H9 (cell line): Measurements from ENCODE around the gene ALDH1A2. TPM values are rescaled to one million over a fixed set of nuclear protein-coding genes. Genes with fewer than 3 reads are reported as not detected.

Source experiments
- DNase-seq: peaks from one replicate; pipeline ENCODE4 v3.0.0-alpha.2; 2017
- H2AFZ ChIP-seq: one replicate; pipeline ENCODE4 v1.6.1; 2013; ENCODE audit warnings: mild to moderate bottlenecking, low read length, control low read depth, moderate library complexity
- H2AK5ac ChIP-seq: 2 replicates; pipeline ENCODE4 v1.6.1; 2013; ENCODE audit warnings: low read length, control low read depth, mixed read lengths; ENCODE audit not compliant: insufficient read length
- H2BK120ac ChIP-seq: one replicate; pipeline ENCODE4 v1.6.1; 2013; ENCODE audit warnings: low read depth, mild to moderate bottlenecking, low read length, control low read depth, inconsistent platforms; ENCODE audit not compliant: poor library complexity, severe bottlenecking
- H2BK12ac ChIP-seq: 2 replicates; pipeline ENCODE4 v1.6.1; 2013; ENCODE audit warnings: low read length, control low read depth, mixed read lengths, low read depth; ENCODE audit not compliant: insufficient read length
- H2BK15ac ChIP-seq: 2 replicates; pipeline ENCODE4 v1.6.1; 2013; ENCODE audit warnings: low read depth, low read length, control low read depth
- H2BK20ac ChIP-seq: one replicate; pipeline ENCODE4 v1.6.1; 2013; ENCODE audit warnings: low read depth, mild to moderate bottlenecking, low read length, control low read depth, inconsistent platforms; ENCODE audit not compliant: poor library complexity, severe bottlenecking
- H2BK5ac ChIP-seq: 2 replicates; pipeline ENCODE4 v1.6.1; 2013; ENCODE audit warnings: low read length, control low read depth, mixed read lengths; ENCODE audit not compliant: insufficient read length
- H3K14ac ChIP-seq: 2 replicates; pipeline ENCODE4 v1.6.1; 2013; ENCODE audit warnings: low read length, control low read depth; ENCODE audit not compliant: insufficient read depth
- H3K18ac ChIP-seq: 2 replicates; pipeline ENCODE4 v1.6.1; 2013; ENCODE audit warnings: low read depth, mild to moderate bottlenecking, mixed read lengths, low read length, control low read depth; ENCODE audit not compliant: insufficient read length
- H3K23ac ChIP-seq: 2 replicates; pipeline ENCODE4 v1.6.1; 2013; ENCODE audit warnings: low read length, control low read depth, mixed read lengths, low read depth; ENCODE audit not compliant: insufficient read length
- H3K23me2 ChIP-seq: 2 replicates; pipeline ENCODE4 v1.6.1; 2013; ENCODE audit warnings: low read depth, mild to moderate bottlenecking, mixed read lengths, low read length, control low read depth; ENCODE audit not compliant: insufficient read length, poor library complexity, severe bottlenecking
- H3K27ac ChIP-seq: 2 replicates; pipeline ENCODE4 v1.5.1; 2013; ENCODE audit warnings: low read length, control low read depth, mixed read lengths, low read depth; ENCODE audit not compliant: insufficient read length
- H3K27me3 ChIP-seq: 2 replicates; pipeline ENCODE4 v1.6.1; 2013; ENCODE audit warnings: low read length, control low read depth, inconsistent platforms; ENCODE audit not compliant: insufficient read depth
- H3K4ac ChIP-seq: 2 replicates; pipeline ENCODE4 v1.6.1; 2013; ENCODE audit warnings: low read depth, mild to moderate bottlenecking, control low read depth, inconsistent platforms, low read length, moderate library complexity
- H3K4me1 ChIP-seq: 2 replicates; pipeline ENCODE4 v1.6.1; 2013; ENCODE audit warnings: low read length, control low read depth, inconsistent platforms; ENCODE audit not compliant: insufficient read depth
- H3K4me2 ChIP-seq: 2 replicates; pipeline ENCODE4 v1.6.1; 2013; ENCODE audit warnings: low read length, control low read depth, mixed read lengths; ENCODE audit not compliant: insufficient read length, insufficient read depth
- H3K56ac ChIP-seq: 2 replicates; pipeline ENCODE4 v1.6.1; 2013; ENCODE audit warnings: low read depth, mild to moderate bottlenecking, mixed read lengths, low read length, control low read depth; ENCODE audit not compliant: insufficient read length
- H3K79me1 ChIP-seq: 2 replicates; pipeline ENCODE4 v1.6.1; 2013; ENCODE audit warnings: low read depth, mild to moderate bottlenecking, moderate library complexity, low read length, control low read depth, inconsistent platforms; ENCODE audit not compliant: insufficient read depth, poor library complexity, severe bottlenecking
- H3K79me2 ChIP-seq: 2 replicates; pipeline ENCODE4 v1.6.1; 2013; ENCODE audit warnings: low read length, control low read depth, inconsistent platforms; ENCODE audit not compliant: insufficient read depth
- H3K9ac ChIP-seq: 2 replicates; pipeline ENCODE4 v1.6.1; 2013; ENCODE audit warnings: low read length, control low read depth, mixed read lengths; ENCODE audit not compliant: insufficient read length; ENCODE audit errors: extremely low read depth
- H3K9me3 ChIP-seq: one replicate; pipeline ENCODE4 v1.6.1; 2013; ENCODE audit warnings: low read depth, low read length, inconsistent platforms; ENCODE audit not compliant: control insufficient read depth
- H3T11ph ChIP-seq: one replicate; pipeline ENCODE4 v1.6.1; 2013; ENCODE audit warnings: mild to moderate bottlenecking, low read length, control low read depth, inconsistent platforms
- H4K20me1 ChIP-seq: one replicate; pipeline ENCODE4 v1.6.1; 2013; ENCODE audit not compliant: control insufficient read depth, insufficient read length, insufficient read depth
- H4K5ac ChIP-seq: 2 replicates; pipeline ENCODE4 v1.6.1; 2013; ENCODE audit warnings: low read depth, mild to moderate bottlenecking, mixed read lengths, low read length, control low read depth; ENCODE audit not compliant: insufficient read length
- H4K8ac ChIP-seq: replicated peaks from 2 replicates; pipeline ENCODE4 v1.6.1; 2013; ENCODE audit warnings: low read length, control low read depth, mixed read lengths, low read depth; ENCODE audit not compliant: insufficient read length
- H4K91ac ChIP-seq: 2 replicates; pipeline ENCODE4 v1.6.1; 2013; ENCODE audit warnings: low read depth, mild to moderate bottlenecking, moderate library complexity, mixed read lengths, low read length, control low read depth; ENCODE audit not compliant: insufficient read length
- H3K27ac Mint-ChIP-seq, 3 experiments: 2 replicates in 2 of 3; 3 replicates in 1 of 3; pipeline ENCODE4 v1.8.0; 2020 to 2021; ENCODE audit warnings: mixed read lengths in 3 of 3, mild to moderate bottlenecking in 1 of 3, moderate library complexity in 1 of 3
- H3K27me3 Mint-ChIP-seq: 2 replicates; pipeline ENCODE4 v1.8.0; 2021; ENCODE audit warnings: low read depth, mild to moderate bottlenecking, moderate library complexity, mixed read lengths
- H3K36me3 Mint-ChIP-seq, 3 experiments: 2 replicates in 2 of 3; 3 replicates in 1 of 3; pipeline ENCODE4 v1.8.0; 2020 to 2021; ENCODE audit warnings: low read depth in 3 of 3, mixed read lengths in 3 of 3; ENCODE audit not compliant: insufficient read depth in 1 of 3
- H3K4me1 Mint-ChIP-seq, 2 experiments: 2 replicates each; pipeline ENCODE4 v1.8.0; 2020; ENCODE audit warnings: mixed read lengths in 2 of 2
- H3K4me3 Mint-ChIP-seq, 2 experiments: 2 replicates in 1 of 2; 3 replicates in 1 of 2; pipeline ENCODE4 v1.8.0; 2020 to 2021; ENCODE audit warnings: mild to moderate bottlenecking in 2 of 2, mixed read lengths in 2 of 2, moderate library complexity in 1 of 2
- H3K9me3 Mint-ChIP-seq, 2 experiments: 2 replicates in 1 of 2; 3 replicates in 1 of 2; pipeline ENCODE4 v1.8.0; 2020; ENCODE audit warnings: mild to moderate bottlenecking in 2 of 2, mixed read lengths in 2 of 2, moderate library complexity in 1 of 2
- CTCF ChIP-seq: fragments of 200-600 bp; sonication (generic); conservative IDR thresholded peaks from 3 replicates; pipeline ENCODE4 v1.8.0; 2021; ENCODE audit warnings: antibody characterized with exemption, mild to moderate bottlenecking
- WGBS: extraction: QIAGEN DNeasy Blood & Tissue Kit; methylation state at CpG from one replicate; pipeline ENCODE4 v1.1.7; 2013; ENCODE audit warnings: missing lambda C conversion rate, low lambda C conversion rate, mixed read lengths; ENCODE audit not compliant: insufficient read length; ENCODE audit errors: extremely low coverage; 5-methylcytosine and 5-hydroxymethylcytosine counted together
- total RNA-seq: library from RNA; stranded (reverse); gene quantifications from 2 replicates; pipeline ENCODE4 v1.2.1, GENCODE V29; 2021

ALDH1A2 gene
- total RNA-seq, 1 experiment from 2014 or later, result 0.72 TPM

GRCh38 chr15:58108117-58108516, 42.6 kb upstream of the ALDH1A2 start:
- H3K4me2 ChIP-seq, result no peak overlapping the region
- no peak overlapping the region for H4K5ac ChIP-seq
- H3K23me2 ChIP-seq, result no peaks in the 10 kb centered on the region
- H2BK15ac ChIP-seq, result no peak overlapping the region
- H3K18ac ChIP-seq, result no peak overlapping the region
- no peak for TF ChIP-seq CTCF
- H2BK5ac ChIP-seq, result no peak overlapping the region
- no peak overlapping the region for H3K4ac ChIP-seq
- H2BK120ac ChIP-seq, result no peak overlapping the region
- H3K14ac ChIP-seq, result no peak overlapping the region
- H2BK20ac ChIP-seq, result no peak overlapping the region
- H3K23ac ChIP-seq, result no peak overlapping the region
- H3K36me3 Mint-ChIP-seq, result no peaks in the 10 kb centered on the region
- no peaks in the 10 kb centered on the region for H3K27me3 Mint-ChIP-seq
- H3K79me2 ChIP-seq, result no peaks in the 10 kb centered on the region
- H4K8ac ChIP-seq, result no peak overlapping the region
- H4K91ac ChIP-seq, result no peak overlapping the region
- H3K9me3 Mint-ChIP-seq, result no peaks in the 10 kb centered on the region
- H4K20me1 ChIP-seq, result no peaks in the 10 kb centered on the region
- H3K4me1 ChIP-seq, result peaks cover 2% of the 10 kb centered on the region; the same call in 1 of the 2 replicates
- no peaks in the 10 kb centered on the region for H3K27me3 ChIP-seq
- H2AK5ac ChIP-seq, result no peak overlapping the region
- no peak overlapping the region for H3K56ac ChIP-seq
- H3K4me1 Mint-ChIP-seq, result peaks cover 0 to 4% of the 10 kb centered on the region in 2 experiments; a peak in 2 of 4 replicates
- WGBS, result no CpG with 5 or more reads among the region's 2 CpGs
- no peak overlapping the region for H3K27ac Mint-ChIP-seq
- H3K79me1 ChIP-seq, result no peaks in the 10 kb centered on the region
- H2BK12ac ChIP-seq, result no peak overlapping the region
- H3K9me3 ChIP-seq, result no peaks in the 10 kb centered on the region
- H3K4me3 Mint-ChIP-seq, result no peak overlapping the region
- H3K9ac ChIP-seq, result no peak overlapping the region
- H3K27ac ChIP-seq, result no peak overlapping the region
- DNase-seq, result no peak
- H2AFZ ChIP-seq, result no peak overlapping the region
- H3T11ph ChIP-seq, result no peak overlapping the region
